ENCODE measurements around the gene PABPN1. TPM values are rescaled to one million over a fixed set of nuclear protein-coding genes. Genes with fewer than 3 reads are reported as not detected.

The PABPN1 gene
- polyA plus RNA-seq, 3 donors, result 54.4 to 356 (median 64.6) TPM

- Histone ChIP-seq H4K20me1 (ENCODE audit: insufficient read depth, low read length) (no peaks in the 10 kb centered on the region), H3K4me1 (ENCODE audit: control insufficient read depth in 1 of 2, insufficient read depth in 2 of 2, low read length in 2 of 2) (peaks cover 32 to 50% of the 10 kb centered on the region in 2 donors), H3K27ac (ENCODE audit: low read depth in 1 of 2, low read length in 2 of 2) (peak overlapping the region; percentile 93 to 96), H2AFZ (ENCODE audit: insufficient read depth, low read depth, low read length, poor library complexity, severe bottlenecking) (peak overlapping the region; percentile 100), H3K4me2 (replicated peaks; ENCODE audit: extremely low read depth, low read length, poor library complexity, severe bottlenecking) (peak overlapping the region; percentile 100), H3K27me3 (ENCODE audit: control insufficient read depth in 2 of 2, insufficient read depth in 2 of 2, low read length in 2 of 2) (no peaks in the 10 kb centered on the region), H3K4me3 (replicated peaks in 1 of 3; ENCODE audit: low read depth in 2 of 3, low read length in 3 of 3) (peak overlapping the region; percentile 64 to 97 (median 90)), H3K36me3 (replicated peaks in 1 of 2; ENCODE audit: control insufficient read depth in 1 of 2, insufficient read depth in 2 of 2, low read length in 2 of 2) (peaks cover 18 to 28% of the 10 kb centered on the region in 2 donors), H3K79me2 (ENCODE audit: insufficient read depth, low read length) (peaks cover 28% of the 10 kb centered on the region), H3K9ac (ENCODE audit: insufficient read depth, low read length, poor library complexity, severe bottlenecking) (peak overlapping the region; percentile 91), H3K9me3 (replicated peaks in 1 of 2; ENCODE audit: control insufficient read depth in 1 of 2, insufficient read depth in 1 of 2, low read length in 2 of 2) (no peaks in the 10 kb centered on the region)
- Mint-ChIP-seq H3K4me1 (peaks cover 38% of the 10 kb centered on the region), H3K4me3 (peak overlapping the region; percentile 87 to 96), H3K27ac (peak overlapping the region; percentile 97 to 99 (median 98)), H3K9me3 (peaks cover 0 to 2% (median 0%) of the 10 kb centered on the region in 7 donors), H3K36me3 (peaks cover 21 to 30% of the 10 kb centered on the region in 2 donors), H3K27me3 (ENCODE audit: low read depth in 3 of 3) (no peaks in the 10 kb centered on the region)
- peak; percentile 98 to 99 (median 98) for DNase-seq
- TF ChIP-seq CTCF (IDR thresholded peaks at IDR 0.05), result peak; percentile 68
- under 1% methylated on average over 87 of the region's 87 CpGs for WGBS (ENCODE audit: insufficient coverage)
- intact Hi-C loops (cut with micrococcal nuclease), result loop anchor here (1.0 to 10.0 kb wide), 4 partner anchors 15 to 717 kb away; partner anchors contain the start of genes PABPN1 (in 2 of the 2), DAD1 (in 1 of the 2) and HOMEZ (in 1 of the 2)
Measured at GRCh38 chr14:23301288-23301968, 19.8 kb upstream of the PABPN1 start.

GRCh38 chr14:23301969-23302289 lies 19.3 kb upstream of the PABPN1 start:
- Histone ChIP-seq H3K9me3 (replicated peaks in 1 of 2; ENCODE audit: control insufficient read depth in 1 of 2, insufficient read depth in 1 of 2, low read length in 2 of 2) (no peaks in the 10 kb centered on the region), H3K4me2 (replicated peaks; ENCODE audit: extremely low read depth, low read length, poor library complexity, severe bottlenecking) (peak overlapping the region; percentile 100), H4K20me1 (ENCODE audit: insufficient read depth, low read length) (no peaks in the 10 kb centered on the region), H3K4me3 (replicated peaks in 1 of 3; ENCODE audit: low read depth in 2 of 3, low read length in 3 of 3) (peak overlapping the region; percentile 36 to 90 (median 58)), H3K79me2 (ENCODE audit: insufficient read depth, low read length) (peaks cover 33% of the 10 kb centered on the region), H3K27ac (ENCODE audit: low read depth in 1 of 2, low read length in 2 of 2) (peak overlapping the region; percentile 86 to 93), H3K4me1 (ENCODE audit: control insufficient read depth in 1 of 2, insufficient read depth in 2 of 2, low read length in 2 of 2) (peaks cover 35 to 55% of the 10 kb centered on the region in 2 donors), H3K9ac (ENCODE audit: insufficient read depth, low read length, poor library complexity, severe bottlenecking) (peak overlapping the region; percentile 91), H3K27me3 (ENCODE audit: control insufficient read depth in 2 of 2, insufficient read depth in 2 of 2, low read length in 2 of 2) (no peaks in the 10 kb centered on the region), H3K36me3 (replicated peaks in 1 of 2; ENCODE audit: control insufficient read depth in 1 of 2, insufficient read depth in 2 of 2, low read length in 2 of 2) (peaks cover 13 to 23% of the 10 kb centered on the region in 2 donors), H2AFZ (ENCODE audit: insufficient read depth, low read depth, low read length, poor library complexity, severe bottlenecking) (peak overlapping the region; percentile 100)
- Mint-ChIP-seq H3K27me3 (ENCODE audit: low read depth in 3 of 3) (no peaks in the 10 kb centered on the region), H3K4me1 (peaks cover 38% of the 10 kb centered on the region), H3K9me3 (peaks cover 0 to 2% (median 0%) of the 10 kb centered on the region in 7 donors), H3K36me3 (peaks cover 16 to 25% of the 10 kb centered on the region in 2 donors), H3K4me3 (peak overlapping the region; percentile 86 to 92), H3K27ac (peak overlapping the region; percentile 92 to 97 (median 94))
- under 1% methylated on average over 25 of the region's 25 CpGs for WGBS (ENCODE audit: insufficient coverage)
- DNase-seq, result no peak
- intact Hi-C loops (cut with micrococcal nuclease), result loop anchor here (1.0 to 10.0 kb wide), 4 partner anchors 15 to 717 kb away; partner anchors contain the start of genes PABPN1 (in 2 of the 2), DAD1 (in 1 of the 2) and HOMEZ (in 1 of the 2)
- TF ChIP-seq CTCF (IDR thresholded peaks at IDR 0.05), result no peak
